NCI-H187 treated with DMSO at 0.1 percent for 48 hours (cell line): ENCODE results near the gene CITED4.
"Not testable (repeated sequence)": the region's sequence is repeated elsewhere in the genome, so short reads cannot be mapped to it uniquely, and the experiment has no call there.

Experiments
- DNase-seq: peaks from one replicate; lab custom pipeline; 2025; lab: John Stamatoyannopoulos, UW

Gene CITED4

GRCh38 chr1:40862008-40862863, at the start of gene CITED4:
Gene CITED4 (minus strand): TSS chr1:40862363. CDS start chr1:40862127, 236 bp downstream.
- peak; percentile 36 for DNase-seq

GRCh38 chr1:40911105-40911504, 48.9 kb upstream of the CITED4 start:
- DNase-seq, result no peak

DNA sequence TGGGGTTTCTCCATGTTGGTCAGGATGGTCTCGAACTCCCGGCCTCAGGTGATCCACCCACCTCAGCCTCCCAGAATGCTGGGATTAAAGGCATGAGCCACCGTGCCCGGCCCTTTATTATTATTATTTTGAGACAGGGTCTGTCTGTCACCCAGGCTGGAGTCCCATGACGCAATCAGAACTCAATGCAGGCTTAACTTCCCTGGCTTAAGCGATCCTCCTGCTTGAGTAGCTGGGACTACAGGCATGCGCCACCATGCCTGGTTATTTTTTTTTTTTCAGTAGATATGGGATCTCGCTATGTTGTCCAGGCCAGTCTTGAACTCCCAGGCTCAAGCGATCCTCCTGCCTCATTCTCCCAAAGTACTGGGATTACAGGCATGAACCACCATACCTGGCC, 47.1 kb upstream of the CITED4 start:
- no peak for DNase-seq

DNA sequence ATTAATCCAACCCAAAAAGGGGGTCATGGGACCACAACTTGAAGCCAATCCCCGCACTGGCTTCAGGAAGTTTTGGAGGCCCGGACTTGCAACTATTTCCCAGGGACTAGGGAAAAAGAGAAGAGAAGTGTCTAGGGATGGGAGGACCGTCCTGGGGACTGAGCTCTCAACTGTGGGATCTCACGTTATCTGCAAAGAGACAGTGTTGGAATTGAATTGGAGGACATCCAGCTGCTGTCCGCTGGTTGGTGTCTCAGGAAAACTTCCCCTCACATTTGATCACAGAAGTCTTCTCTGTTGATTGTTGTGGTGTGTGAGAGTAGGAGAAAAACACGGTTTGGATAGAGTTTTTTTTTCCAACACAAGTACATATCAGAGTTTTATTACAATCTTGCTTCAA, 46.2 kb upstream of the CITED4 start:
- DNase-seq, result no peak

DNA sequence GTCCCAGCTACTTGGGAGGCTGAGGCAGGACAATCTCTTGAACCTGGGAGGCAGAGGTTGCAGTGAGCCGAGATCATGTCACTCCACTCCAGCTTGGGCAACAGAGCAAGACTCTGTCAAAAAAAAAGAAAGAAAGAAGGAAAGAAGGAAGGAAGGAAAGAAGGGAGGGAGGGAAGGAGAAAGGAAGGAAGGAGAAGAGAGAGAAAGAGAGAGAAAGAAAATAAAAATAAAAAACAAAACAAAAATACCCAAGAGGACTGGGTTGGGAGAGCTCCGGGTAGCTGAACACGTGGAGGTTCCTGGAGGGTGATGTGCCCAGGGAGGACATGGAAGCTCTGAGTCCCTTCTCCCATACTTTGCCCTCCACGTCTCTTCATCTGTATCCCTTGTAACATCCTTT, 45.7 kb upstream of the CITED4 start:
- no peak for DNase-seq

DNA sequence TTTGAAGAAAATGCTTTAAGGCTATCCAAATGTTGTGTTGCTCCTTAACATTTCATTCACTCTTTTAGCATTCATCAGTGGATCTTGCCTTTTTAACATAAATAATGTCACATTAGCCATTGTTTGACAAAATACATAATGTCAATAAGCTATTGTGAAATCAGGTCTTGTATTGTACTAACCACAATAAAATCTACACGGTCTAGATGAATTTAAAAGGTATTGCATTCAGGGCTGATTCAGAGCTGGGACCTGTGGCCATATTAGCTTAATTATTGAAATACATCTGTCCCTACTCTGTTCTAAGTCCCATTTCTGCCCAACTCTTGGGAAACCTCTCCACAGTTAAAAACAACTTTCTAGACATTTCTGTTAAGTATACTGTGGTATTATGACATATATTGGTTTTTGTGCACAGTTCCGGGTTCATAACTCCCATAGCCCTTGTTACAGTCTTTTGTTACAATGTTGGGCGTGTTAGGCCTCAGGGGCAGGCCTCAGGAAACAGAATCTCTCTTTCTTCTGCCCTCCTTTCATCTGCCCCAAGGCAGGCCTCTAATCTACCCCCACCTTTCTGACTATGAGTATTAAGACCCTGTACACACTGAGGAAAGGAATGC, 44.7 kb upstream of the CITED4 start:
- no peak for DNase-seq

GRCh38 chr1:40905061-40905460, 42.9 kb upstream of the CITED4 start:
- DNase-seq, result no peak

- no peak for DNase-seq
Observed at GRCh38 chr1:40903106-40903505, 40.9 kb upstream of the CITED4 start.

DNA sequence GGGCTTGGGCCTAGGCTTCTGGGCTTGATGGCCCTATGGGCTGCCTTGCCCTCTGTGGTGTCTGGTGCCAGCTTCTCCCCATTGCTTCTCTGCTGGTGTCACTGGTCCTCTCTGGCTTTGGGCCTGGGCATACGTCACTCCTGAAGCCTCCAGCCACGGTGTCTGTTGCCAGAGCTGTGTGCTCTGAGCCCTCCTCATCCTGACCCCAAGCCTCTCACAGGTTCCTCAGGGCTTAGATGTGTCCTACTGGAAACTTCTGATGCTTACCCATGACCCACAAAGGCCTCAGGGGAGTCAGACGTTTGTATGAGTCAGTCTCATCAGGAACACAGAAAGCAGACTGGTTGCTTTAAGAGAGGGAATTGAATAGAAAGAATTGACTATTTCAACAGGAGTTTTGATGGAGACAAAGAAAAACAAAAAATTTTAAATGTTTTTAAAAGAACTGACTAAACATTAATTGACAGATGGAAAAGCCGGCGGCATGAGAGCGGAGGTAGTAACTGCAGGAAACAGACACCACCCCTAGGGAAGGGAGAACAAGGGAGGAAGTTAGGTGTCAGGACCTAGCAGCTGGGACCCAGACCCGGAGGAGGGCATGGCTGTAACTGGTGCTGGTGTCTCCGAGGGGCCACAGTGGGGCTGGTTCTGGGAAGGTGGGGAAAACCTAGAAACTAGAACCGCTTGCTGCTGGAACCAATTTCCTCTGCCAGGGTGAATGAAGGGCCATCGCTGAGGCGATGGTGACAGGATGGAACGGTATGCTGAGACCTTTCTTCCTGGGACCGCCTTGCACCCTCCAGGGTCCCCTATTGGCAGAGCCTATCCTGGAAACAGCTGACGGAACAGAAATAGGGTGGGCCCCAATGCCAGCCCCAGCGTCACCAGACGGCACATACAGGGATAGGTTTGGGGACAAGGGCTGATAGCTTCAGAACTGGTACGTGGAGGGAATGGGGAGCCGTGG, 40.0 kb upstream of the CITED4 start:
- DNase-seq, result no peak

- no peak for DNase-seq
Observed at GRCh38 chr1:40899230-40899870, 37.2 kb upstream of the CITED4 start.

GRCh38 chr1:40898431-40898901, 36.3 kb upstream of the CITED4 start:
- DNase-seq, result no peak

DNA sequence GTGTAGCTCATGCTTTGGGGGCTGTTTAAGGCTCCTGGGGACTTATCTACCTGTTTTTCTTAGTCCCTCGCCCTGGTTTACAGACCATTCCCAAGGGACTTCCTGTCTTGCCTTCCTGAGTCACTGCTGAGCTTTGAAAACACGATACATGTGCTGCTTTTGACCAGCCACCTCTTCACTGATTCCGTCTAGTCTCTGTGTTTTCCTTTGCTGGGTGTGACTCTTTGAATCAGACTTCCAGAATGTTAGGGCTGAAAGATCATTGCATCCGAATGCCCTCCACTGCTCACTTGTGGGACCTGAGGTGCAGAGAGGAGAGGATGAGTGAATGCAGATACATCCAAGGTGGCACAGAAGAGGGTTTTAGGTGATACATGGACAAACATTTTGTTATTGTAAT, 35.4 kb upstream of the CITED4 start:
- no peak for DNase-seq

- no peak for DNase-seq
Observed at GRCh38 chr1:40896482-40896881, 34.3 kb upstream of the CITED4 start.

DNA sequence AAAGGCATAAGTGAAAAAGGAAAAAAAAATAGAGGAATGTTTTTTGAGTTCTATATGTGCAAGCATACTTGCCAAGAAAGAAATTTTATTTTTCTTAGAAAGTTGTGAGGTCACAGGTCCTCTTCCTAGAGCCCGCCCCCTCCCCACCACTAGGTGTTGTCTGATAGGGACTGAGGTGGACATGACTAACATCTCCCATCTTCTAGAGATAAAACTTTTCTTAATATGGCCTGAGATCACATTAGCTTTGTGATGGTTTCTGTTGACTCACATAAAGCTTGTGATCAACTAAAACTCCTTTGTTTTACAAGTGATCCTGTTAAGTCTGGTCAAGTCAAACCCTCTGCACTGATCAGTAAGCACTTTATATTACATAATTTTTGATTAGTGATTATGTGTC, 33.4 kb upstream of the CITED4 start:
- DNase-seq, result no peak

GRCh38 chr1:40894858-40895257, 32.7 kb upstream of the CITED4 start:
- not testable (repeated sequence) for DNase-seq

- no peak for DNase-seq
Observed at GRCh38 chr1:40894455-40894854, 32.3 kb upstream of the CITED4 start.

DNA sequence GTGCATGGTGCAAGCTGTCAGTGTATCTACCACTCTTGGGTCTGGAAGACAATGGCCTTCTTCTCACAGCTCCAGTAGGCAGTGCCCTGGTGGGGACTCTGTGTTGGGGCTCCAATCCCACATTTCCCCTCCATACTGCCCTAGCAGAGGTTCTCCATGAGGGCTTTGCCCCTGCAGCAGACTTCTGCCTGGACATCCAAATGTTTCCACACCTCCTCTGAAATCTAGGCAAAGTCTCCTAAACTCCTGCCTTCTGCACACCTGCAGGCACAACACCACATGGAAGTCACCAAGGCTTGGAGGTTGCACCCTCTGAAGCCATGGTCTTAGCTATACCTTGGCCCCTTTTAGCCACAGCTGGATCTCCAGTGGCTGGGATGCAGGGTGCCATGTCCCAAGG, 31.8 kb upstream of the CITED4 start:
- no peak for DNase-seq

DNA sequence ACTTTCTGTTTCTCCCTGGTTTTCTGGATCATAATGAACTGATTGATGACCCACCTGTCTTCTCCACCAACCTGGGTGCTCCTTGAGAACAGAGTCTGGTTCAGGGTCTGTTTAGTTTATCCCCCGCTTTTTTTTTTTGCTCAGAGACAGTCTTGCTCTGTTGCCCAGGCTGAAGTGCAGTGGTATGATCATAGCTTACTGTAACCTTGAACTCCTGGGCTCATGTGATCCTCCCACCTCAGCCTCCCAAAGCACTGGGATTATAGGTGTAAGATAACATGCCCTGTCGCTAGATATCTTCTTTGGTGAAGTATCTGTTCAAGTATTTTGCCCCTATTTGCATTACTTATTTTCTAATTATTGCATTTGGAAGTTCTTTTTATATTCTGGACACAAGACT, 30.2 kb upstream of the CITED4 start:
- DNase-seq, result no peak

- DNase-seq, result no peak
Observed at GRCh38 chr1:40890771-40891170, 28.6 kb upstream of the CITED4 start.

DNA sequence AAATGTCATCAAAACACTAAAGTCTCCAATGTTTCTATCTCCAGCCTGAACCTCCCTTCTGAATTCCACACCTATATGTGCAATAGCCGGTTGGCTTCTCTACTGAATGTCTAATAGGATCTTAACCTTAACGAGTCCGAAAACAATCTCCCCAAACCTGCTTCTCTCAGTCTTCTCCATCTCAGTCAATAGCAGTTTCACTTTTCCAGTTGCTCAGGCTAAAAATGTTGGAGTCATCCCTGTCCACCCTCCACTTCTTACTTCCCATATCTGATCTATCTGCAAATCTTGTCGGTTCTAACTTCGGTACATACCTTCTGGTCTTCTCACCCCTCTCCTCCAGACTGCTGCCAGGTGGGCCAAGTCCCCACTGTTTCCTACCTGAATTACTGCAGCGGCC, 25.5 kb upstream of the CITED4 start:
- no peak for DNase-seq

- no peak for DNase-seq
Observed at GRCh38 chr1:40887012-40887378, 24.8 kb upstream of the CITED4 start.
